ENCODE measurements around the gene DMD.

Gene DMD

GRCh38 chrX:31376408-31377022, 1834.8 kb downstream of the DMD start:
- no peak for DNase-seq

GRCh38 chrX:31374786-31375185, 1836.6 kb downstream of the DMD start:
- no peak for DNase-seq

GRCh38 chrX:31371956-31372355, 1839.4 kb downstream of the DMD start:
- no peak for DNase-seq

- no peak for DNase-seq
These were observed 1843.5 kb downstream of the DMD start for GRCh38 chrX:31367816-31368215.

- no peak for DNase-seq
These were observed 1845.3 kb downstream of the DMD start for GRCh38 chrX:31366041-31366440.

GRCh38 chrX:31356275-31357212, 1854.8 kb downstream of the DMD start:
- DNase-seq = no peak

- DNase-seq = no peak
These were observed 1856.0 kb downstream of the DMD start for GRCh38 chrX:31355206-31355955.

- DNase-seq = no peak
These were observed 1858.3 kb downstream of the DMD start for GRCh38 chrX:31353095-31353494.

- DNase-seq = no peak
These were observed 1860.6 kb downstream of the DMD start for GRCh38 chrX:31350808-31351074.

GRCh38 chrX:31349515-31349914, 1861.8 kb downstream of the DMD start:
- DNase-seq = no peak

- DNase-seq = no peak
These were observed 1870.8 kb downstream of the DMD start for GRCh38 chrX:31340587-31340986.

GRCh38 chrX:31338991-31339350, 1872.4 kb downstream of the DMD start:
- DNase-seq = no peak

GRCh38 chrX:31337332-31337731, 1874.0 kb downstream of the DMD start:
- no peak for DNase-seq

- DNase-seq = no peak
These were observed 1874.9 kb downstream of the DMD start for GRCh38 chrX:31336419-31336818.

- no peak for DNase-seq
These were observed 1876.4 kb downstream of the DMD start for GRCh38 chrX:31334997-31335396.

GRCh38 chrX:31333165-31333831, 1878.1 kb downstream of the DMD start:
- DNase-seq = no peak

- DNase-seq = no peak
These were observed 1879.4 kb downstream of the DMD start for GRCh38 chrX:31331928-31332327.

- DNase-seq = no peak
These were observed 1880.3 kb downstream of the DMD start for GRCh38 chrX:31331015-31331414.

GRCh38 chrX:31329298-31329697, 1882.1 kb downstream of the DMD start:
- DNase-seq = no peak

- no peak for DNase-seq
These were observed 1887.7 kb downstream of the DMD start for GRCh38 chrX:31323658-31324057.

GRCh38 chrX:31320740-31321139, 1890.6 kb downstream of the DMD start:
- no peak for DNase-seq

- DNase-seq = no peak
These were observed 1891.8 kb downstream of the DMD start for GRCh38 chrX:31319586-31319985.

- no peak for DNase-seq
These were observed 1892.5 kb downstream of the DMD start for GRCh38 chrX:31318866-31319265.
